Endothelial cell of umbilical vein (primary cell): Measurements from ENCODE around the gene CACNA1B. TPM values are rescaled to one million over a fixed set of nuclear protein-coding genes. Genes with fewer than 3 reads are reported as not detected.

Experiments
- BruUV-seq: library from RNA; stranded (reverse); fragments of 400-500 nt; replicated peaks from 2 replicates; lab custom pipeline; 2021; lab: Mats Ljungman, UMichigan
- CTCF ChIA-PET: fragments of 300-600, 350-600 bp; sonication (Branson Sonifier 250); formaldehyde crosslinking; loops from one replicate; lab custom pipeline; 2021; ENCODE audit warnings: antibody characterized with exemption, inconsistent platforms; lab: Charles Lee
- POLR2A ChIA-PET: fragments of 300-600, 350-600 bp; sonication (Branson Sonifier 250); formaldehyde crosslinking; loops from one replicate; lab custom pipeline; 2021; ENCODE audit warnings: antibody characterized with exemption, inconsistent platforms; lab: Charles Lee
- DNase-seq: peaks from one replicate; pipeline ENCODE4 v3.0.0-alpha.2; 2011; ENCODE audit warnings: low read depth, low spot score
- FAIRE-seq: peaks from 2 replicates; lab custom pipeline; 2011; peaks lifted over from hg19 to GRCh38; lab: Jason Lieb, UNC
- H2AFZ ChIP-seq: 2 replicates; pipeline ENCODE4 v1.6.0; 2012; ENCODE audit warnings: low read depth, low read length, control low read depth, inconsistent platforms
- H3K27ac ChIP-seq: 2 replicates; pipeline ENCODE4 v1.5.1; 2011; ENCODE audit warnings: low read depth, mild to moderate bottlenecking, control low read depth, low read length, moderate library complexity; ENCODE audit not compliant: insufficient read depth
- H3K27me3 ChIP-seq, 2 experiments: 2 replicates each; pipeline versions ENCODE4 v1.6.0 to v1.6.1; 2011; ENCODE audit warnings: low read length in 2 of 2, mixed read lengths in 1 of 2; ENCODE audit not compliant: control insufficient read depth in 2 of 2, insufficient read depth in 2 of 2
- H3K36me3 ChIP-seq, 2 experiments: 2 replicates in 1 of 2; 3 replicates in 1 of 2; pipeline ENCODE4 v1.5.1; 2011; ENCODE audit warnings: low read length in 2 of 2, mild to moderate bottlenecking in 1 of 2, moderate library complexity in 1 of 2; ENCODE audit not compliant: control insufficient read depth in 2 of 2, insufficient read depth in 2 of 2; ENCODE audit errors: extremely low read depth in 1 of 2
- H3K4me1 ChIP-seq: 3 replicates; pipeline ENCODE4 v1.5.1; 2011; ENCODE audit warnings: mild to moderate bottlenecking, low read length; ENCODE audit not compliant: control insufficient read depth, insufficient read depth; ENCODE audit errors: extremely low read depth
- H3K4me2 ChIP-seq: 2 replicates; pipeline ENCODE4 v1.6.1; 2011; ENCODE audit warnings: low read length, control low read depth, mixed read lengths; ENCODE audit not compliant: insufficient read depth
- H3K4me3 ChIP-seq, 3 experiments: fragments of 200-600 bp in 1 of 3; sonication (generic), shearing (Covaris generic) in 1 of 3; replicated peaks in 1 of 3; 2 replicates each; pipeline ENCODE4 v1.5.1; 2011 to 2016; ENCODE audit warnings: control low read depth in 3 of 3, low read length in 3 of 3, mild to moderate bottlenecking in 2 of 3, inconsistent platforms in 1 of 3, low read depth in 1 of 3, moderate library complexity in 1 of 3; ENCODE audit not compliant: insufficient read depth in 1 of 3
- H3K79me2 ChIP-seq: 2 replicates; pipeline ENCODE4 v1.6.0; 2012; ENCODE audit warnings: low read length, inconsistent platforms; ENCODE audit not compliant: control insufficient read depth, insufficient read depth
- H3K9ac ChIP-seq: replicated peaks from 2 replicates; pipeline ENCODE3; 2011; ENCODE audit warnings: low read length, control low read depth; ENCODE audit not compliant: insufficient read depth; ENCODE audit errors: extremely low read depth
- H3K9me1 ChIP-seq: replicated peaks from 3 replicates; pipeline ENCODE4 v1.6.0; 2011; ENCODE audit warnings: mild to moderate bottlenecking, low read length; ENCODE audit not compliant: control insufficient read depth, insufficient read depth; ENCODE audit errors: extremely low read depth
- H3K9me3 ChIP-seq: replicated peaks from 2 replicates; pipeline ENCODE4 v1.5.1; 2012; ENCODE audit warnings: low read length, inconsistent platforms; ENCODE audit not compliant: control insufficient read depth, insufficient read depth
- H4K20me1 ChIP-seq: replicated peaks from 2 replicates; pipeline ENCODE3; 2011; ENCODE audit warnings: mild to moderate bottlenecking, low read length; ENCODE audit not compliant: control insufficient read depth, insufficient read depth; ENCODE audit errors: extremely low read depth
- CTCF ChIP-seq, 2 donors: IDR thresholded peaks; 1 replicate in 1 of 2; 2 replicates in 1 of 2; pipeline ENCODE4 v1.5.1; 2011; ENCODE audit warnings: low read length in 2 of 2, mild to moderate bottlenecking in 2 of 2, moderate library complexity in 2 of 2, control low read depth in 1 of 2, inconsistent platforms in 1 of 2, low read depth in 1 of 2; ENCODE audit not compliant: insufficient read depth in 1 of 2; ENCODE audit errors: extremely low read depth in 1 of 2
- EZH2 ChIP-seq: IDR thresholded peaks from 2 replicates; pipeline ENCODE4 v1.6.1; 2012; ENCODE audit warnings: borderline replicate concordance, low read depth, mild to moderate bottlenecking, moderate library complexity, low read length, inconsistent platforms; ENCODE audit not compliant: severe bottlenecking
- FOS ChIP-seq: IDR thresholded peaks from 2 replicates; pipeline ENCODE4 v1.6.1; 2011; ENCODE audit warnings: mild to moderate bottlenecking, low read length, moderate library complexity, borderline replicate concordance; ENCODE audit not compliant: insufficient read depth
- GATA2 ChIP-seq: IDR thresholded peaks from 2 replicates; pipeline ENCODE4 v1.7.0; 2011; ENCODE audit warnings: low read depth, mild to moderate bottlenecking, moderate library complexity, mixed read lengths, low read length; ENCODE audit not compliant: insufficient read length, insufficient read depth
- JUN ChIP-seq: IDR thresholded peaks from 2 replicates; pipeline ENCODE4 v1.6.1; 2011; ENCODE audit warnings: borderline replicate concordance, low read depth; ENCODE audit not compliant: insufficient read length, insufficient read depth
- MAX ChIP-seq: IDR thresholded peaks from 2 replicates; pipeline ENCODE4 v1.6.1; 2011; ENCODE audit not compliant: insufficient read depth, insufficient read length
- MYC ChIP-seq: IDR thresholded peaks from one replicate; pipeline ENCODE4 v1.6.1; 2011; ENCODE audit warnings: mild to moderate bottlenecking, low read depth, low read length
- POLR2A ChIP-seq: IDR thresholded peaks from 2 replicates; pipeline ENCODE4 v1.6.1; 2012; ENCODE audit warnings: low read depth, mild to moderate bottlenecking, control low read depth, low read length
- POLR2AphosphoS5 ChIP-seq: IDR thresholded peaks from 2 replicates; pipeline ENCODE4 v1.6.1; 2012; ENCODE audit warnings: low read depth, mild to moderate bottlenecking, control low read depth, low read length, moderate library complexity; ENCODE audit not compliant: insufficient read depth
- dilution Hi-C: fragments of 300-500 bp; cut with MboI; formaldehyde crosslinking; loops from one replicate; pipeline ENCODE4 v1.15.0; 2019; ENCODE audit warnings: low sequenced_read_pairs; ENCODE audit not compliant: extremely low pct_ligation_motif_present
- intact Hi-C: fragments of 100-400 bp; cut with micrococcal nuclease; formaldehyde crosslinking; loops from one replicate; pipeline ENCODE4 v1.10.0; 2022
- polyA plus RNA-seq, 4 experiments: library from polyadenylated mRNA; depleted of rRNA in 3 of 4; stranded (reverse) in 3 of 4; unstranded in 1 of 4; fragments of >200 nt; gene quantifications; 2 replicates each; pipeline versions ENCODE4 v1.2.1 to v1.2.3, GENCODE V29; 2011 to 2012; ENCODE audit warnings: missing spikeins in 1 of 4
- total RNA-seq: library from RNA; stranded (reverse); gene quantifications from 2 replicates; pipeline ENCODE4 v1.2.3, GENCODE V29; 2021

The CACNA1B gene
- total and polyA plus RNA-seq, 2 donors (not counting 3 experiments of a cell fraction or from before 2014, with no cell fraction given): 0.11 to 0.41 TPM

GRCh38 chr9:137917116-137917515 lies 39.5 kb downstream of the CACNA1B start:
- Histone ChIP-seq H3K4me2 (no peak overlapping the region), H3K9ac (no peak overlapping the region), H4K20me1 (no peaks in the 10 kb centered on the region), H3K4me1 (no peaks in the 10 kb centered on the region), H3K9me3 (no peaks in the 10 kb centered on the region), H2AFZ (no peak overlapping the region), H3K4me3 (no peak overlapping the region), H3K27ac (no peak overlapping the region), H3K79me2 (no peaks in the 10 kb centered on the region), H3K9me1 (no peaks in the 10 kb centered on the region), H3K36me3 (no peaks in the 10 kb centered on the region), H3K27me3 (no peaks in the 10 kb centered on the region)
- DNase-seq (no peak), FAIRE-seq (no peak)
- no TSS peak for BruUV-seq
- intact Hi-C loops (no loop called here), dilution Hi-C loops (no loop called here)
- ChIA-PET POLR2A (no interaction called here), CTCF (no interaction called here)
- TF ChIP-seq MYC (no peak), MAX (no peak), CTCF (IDR thresholded peaks at IDR 0.05; ENCODE audit: extremely low read depth in 1 of 2, insufficient read depth in 1 of 2, low read depth in 1 of 2, low read length in 2 of 2) (no peak), JUN (no peak), POLR2A (no peak), POLR2AphosphoS5 (no peak), EZH2 (no peak), FOS (no peak), GATA2 (no peak)
